Gastrocnemius medialis (tissue), 4 donors: Measurements from ENCODE around the gene GH1. TPM values are rescaled to one million over a fixed set of nuclear protein-coding genes. Genes with fewer than 3 reads are reported as not detected.
A peak's percentile ranks its signal among the peaks of the same experiment; 100 is the strongest.
"Not testable (repeated sequence)": the region's sequence is repeated elsewhere in the genome, so short reads cannot be mapped to it uniquely, and the experiment has no call there.

Source experiments
- ATAC-seq, 2 donors: fragments of 150-250 bp; one replicate each; pipeline ENCODE4 v1.9.1; 2016
- DNase-seq, 2 donors: peaks; one replicate each; pipeline ENCODE4 v3.0.0-alpha.2; 2019
- H3K27ac ChIP-seq, 4 donors: fragments of 200-600 bp; sonication (generic); 1 replicate in 1 of 4; 2 replicates in 3 of 4; pipeline ENCODE4 v1.5.1; 2016 to 2018; ENCODE audit warnings: mild to moderate bottlenecking in 2 of 4, moderate library complexity in 1 of 4
- H3K27me3 ChIP-seq, 3 donors: fragments of 200-600 bp; sonication (generic) in 2 of 3; 1 replicate in 1 of 3; 2 replicates in 2 of 3; pipeline versions ENCODE4 v1.5.1 to v1.6.0; 2016 to 2019; ENCODE audit warnings: mild to moderate bottlenecking in 1 of 3, moderate library complexity in 1 of 3
- H3K36me3 ChIP-seq, 2 donors: fragments of 200-600 bp; sonication (generic) in 1 of 2; one replicate each; pipeline ENCODE4 v1.5.1; 2017 to 2018
- H3K4me1 ChIP-seq, 2 donors: fragments of 200-600 bp; sonication (generic) in 1 of 2; one replicate each; pipeline ENCODE4 v1.5.1; 2016 to 2017; ENCODE audit warnings: mild to moderate bottlenecking in 2 of 2
- H3K4me3 ChIP-seq, 4 donors: fragments of 200-600 bp; sonication (generic) in 3 of 4; 1 replicate in 1 of 4; 2 replicates in 3 of 4; pipeline ENCODE4 v1.5.1; 2016 to 2019; ENCODE audit warnings: mild to moderate bottlenecking in 2 of 4
- H3K9me3 ChIP-seq, 3 donors: fragments of 200-600 bp; sonication (generic) in 2 of 3; 1 replicate in 1 of 3; 2 replicates in 2 of 3; pipeline ENCODE4 v1.5.1; 2016 to 2019
- POLR2A ChIP-seq, 2 donors: fragments of 450-650 bp; IDR thresholded peaks; one replicate each; pipeline ENCODE4 v1.6.1; 2017; ENCODE audit warnings: antibody characterized with exemption in 2 of 2, mild to moderate bottlenecking in 2 of 2, moderate library complexity in 2 of 2
- in situ Hi-C, 4 donors: fragments of 200-750 bp; cut with MboI; loops; one replicate each; pipeline versions ENCODE4 v1.15.0 to v1.8.0; 2017; ENCODE audit warnings: low sequenced_read_pairs in 4 of 4
- intact Hi-C: fragments of 100-400 bp; cut with DNase I; formaldehyde crosslinking; loops from one replicate; pipeline ENCODE4 v1.15.1; 2023; ENCODE audit warnings: low total_unique reads
- total RNA-seq, 4 donors: library from RNA; depleted of rRNA; stranded (reverse); fragments of >200 nt; gene quantifications; one replicate each; pipeline versions ENCODE4 v1.1.0 to v1.2.3, GENCODE V29; 2016
- TF ChIP-seq, protein P1 (sequence below), 5 experiments: fragments of 450-650 bp in 3 of 5; fragments of 200-600 bp in 2 of 5; sonication (generic) in 2 of 5; IDR thresholded peaks in 4 of 5; conservative IDR thresholded peaks in 1 of 5; 1 replicate in 4 of 5; 2 replicates in 1 of 5; pipeline ENCODE4 v1.5.1; 2016 to 2019; ENCODE audit warnings: antibody characterized with exemption in 5 of 5, mild to moderate bottlenecking in 3 of 5, moderate library complexity in 3 of 5

Gene GH1
- total RNA-seq, 4 donors from 2014 or later = not detected

DNA sequence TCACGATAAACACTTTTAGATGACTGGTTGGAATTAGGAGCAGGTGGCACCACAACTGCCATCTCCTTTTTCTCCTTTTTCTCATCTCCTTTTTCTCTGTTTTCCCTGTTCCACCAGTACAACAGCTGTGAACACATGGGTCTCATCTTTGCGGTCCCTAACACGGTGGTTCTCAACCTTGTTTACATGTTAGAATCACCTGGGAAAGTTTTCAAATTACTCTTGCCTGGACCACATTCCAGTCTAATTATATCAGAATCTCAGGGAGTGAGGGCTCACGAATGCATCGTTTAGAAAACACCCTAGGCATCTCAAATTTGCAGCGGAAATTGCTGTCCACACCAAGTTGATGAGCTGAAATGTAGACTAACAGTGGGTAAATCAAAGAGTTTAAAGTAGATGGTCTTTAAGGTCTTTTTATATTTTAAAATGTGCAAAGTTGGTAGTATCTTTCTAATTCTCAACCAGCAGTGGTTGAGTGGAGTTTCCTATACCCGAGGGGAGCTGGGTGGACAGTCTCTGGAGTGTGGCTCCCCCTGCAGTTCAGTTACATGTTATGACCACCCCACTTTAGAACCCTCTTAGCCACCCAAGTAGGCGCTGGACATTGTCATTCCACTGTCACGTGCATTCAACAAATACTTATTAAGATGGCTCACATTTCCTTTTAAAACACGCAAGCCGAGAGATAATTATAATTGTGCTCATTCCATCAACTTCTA is 26.2 kb downstream of the GH1 start:
- TF ChIP-seq, protein P1, sequence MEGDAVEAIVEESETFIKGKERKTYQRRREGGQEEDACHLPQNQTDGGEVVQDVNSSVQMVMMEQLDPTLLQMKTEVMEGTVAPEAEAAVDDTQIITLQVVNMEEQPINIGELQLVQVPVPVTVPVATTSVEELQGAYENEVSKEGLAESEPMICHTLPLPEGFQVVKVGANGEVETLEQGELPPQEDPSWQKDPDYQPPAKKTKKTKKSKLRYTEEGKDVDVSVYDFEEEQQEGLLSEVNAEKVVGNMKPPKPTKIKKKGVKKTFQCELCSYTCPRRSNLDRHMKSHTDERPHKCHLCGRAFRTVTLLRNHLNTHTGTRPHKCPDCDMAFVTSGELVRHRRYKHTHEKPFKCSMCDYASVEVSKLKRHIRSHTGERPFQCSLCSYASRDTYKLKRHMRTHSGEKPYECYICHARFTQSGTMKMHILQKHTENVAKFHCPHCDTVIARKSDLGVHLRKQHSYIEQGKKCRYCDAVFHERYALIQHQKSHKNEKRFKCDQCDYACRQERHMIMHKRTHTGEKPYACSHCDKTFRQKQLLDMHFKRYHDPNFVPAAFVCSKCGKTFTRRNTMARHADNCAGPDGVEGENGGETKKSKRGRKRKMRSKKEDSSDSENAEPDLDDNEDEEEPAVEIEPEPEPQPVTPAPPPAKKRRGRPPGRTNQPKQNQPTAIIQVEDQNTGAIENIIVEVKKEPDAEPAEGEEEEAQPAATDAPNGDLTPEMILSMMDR (IDR thresholded peaks at IDR 0.05 in 4 of 5, conservative IDR thresholded peaks at IDR 0.05 in 1 of 5) = peak in 1 of 5 experiments; percentile 13
- H3K9me3 ChIP-seq, DNase-seq, H3K27ac ChIP-seq, intact Hi-C loops, H3K4me1 ChIP-seq, H3K36me3 ChIP-seq, in situ Hi-C loops, ATAC-seq, H3K4me3 ChIP-seq, H3K27me3 ChIP-seq: not testable (repeated sequence)

DNA sequence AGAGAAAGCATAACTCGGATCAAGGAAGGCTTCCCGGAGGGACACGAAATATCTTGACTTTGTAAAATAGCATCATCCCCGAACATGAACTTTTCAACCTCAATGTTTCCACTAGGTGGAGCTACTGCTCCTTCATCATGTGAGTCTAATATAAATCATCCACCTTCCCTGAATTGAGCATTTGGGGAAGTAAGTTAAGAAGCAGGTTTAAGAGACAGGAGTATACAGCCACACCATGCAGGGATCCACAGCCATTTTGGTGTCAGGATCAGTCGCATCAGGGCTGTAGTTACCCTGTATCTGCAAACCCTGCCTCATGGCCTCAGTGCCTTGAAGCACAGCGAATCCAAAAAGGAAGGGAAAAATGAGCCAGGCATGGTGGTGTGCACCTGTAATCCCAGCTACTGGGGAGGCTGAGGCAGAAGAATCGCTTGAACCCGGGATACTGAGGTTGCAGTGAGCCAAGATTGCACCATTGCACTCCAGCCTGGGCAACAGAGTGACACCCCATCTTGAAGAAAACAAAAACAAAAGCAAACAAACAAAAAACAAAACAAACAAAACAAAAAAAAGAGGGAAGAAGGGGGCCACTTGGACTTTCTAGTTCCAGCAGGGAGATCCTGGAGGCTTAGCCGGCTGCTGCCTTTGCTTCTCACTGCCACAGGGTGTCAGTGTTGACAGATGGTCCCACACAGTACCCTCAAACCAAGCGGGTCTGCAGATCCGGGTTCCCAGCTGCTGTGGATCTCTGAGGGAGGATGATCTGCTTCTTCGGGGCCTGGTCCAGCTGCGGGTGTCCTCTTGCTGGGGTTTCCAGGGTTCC is 29.4 kb downstream of the GH1 start:
- H3K4me3 ChIP-seq, H3K4me1 ChIP-seq, in situ Hi-C loops, DNase-seq, H3K27ac ChIP-seq, H3K9me3 ChIP-seq, H3K36me3 ChIP-seq, H3K27me3 ChIP-seq: not testable (repeated sequence)
- intact Hi-C loops = loop anchor here (2.0 kb wide), 1 partner anchor 26 kb away; no protein-coding TSS in a partner anchor
- TF ChIP-seq, protein P1 (IDR thresholded peaks at IDR 0.05 in 4 of 5, conservative IDR thresholded peaks at IDR 0.05 in 1 of 5) = peak; percentile 1 to 49 (median 23)
- peak; percentile 62 to 65 for ATAC-seq

- H3K36me3 ChIP-seq, H3K9me3 ChIP-seq, H3K27ac ChIP-seq, H3K4me3 ChIP-seq, in situ Hi-C loops, H3K4me1 ChIP-seq, H3K27me3 ChIP-seq, intact Hi-C loops: not testable (repeated sequence)
- ATAC-seq (peak; percentile 29 to 56), DNase-seq (peak in 1 of 2 donors; percentile 31)
Measured at GRCh38 chr17:63885119-63885518, 33.5 kb downstream of the GH1 start.

- H3K27me3 ChIP-seq, H3K9me3 ChIP-seq, H3K4me3 ChIP-seq, intact Hi-C loops, DNase-seq, H3K27ac ChIP-seq, in situ Hi-C loops, ATAC-seq, H3K4me1 ChIP-seq, H3K36me3 ChIP-seq: not testable (repeated sequence)
Measured at GRCh38 chr17:63882626-63883126, 36.0 kb downstream of the GH1 start.

DNA sequence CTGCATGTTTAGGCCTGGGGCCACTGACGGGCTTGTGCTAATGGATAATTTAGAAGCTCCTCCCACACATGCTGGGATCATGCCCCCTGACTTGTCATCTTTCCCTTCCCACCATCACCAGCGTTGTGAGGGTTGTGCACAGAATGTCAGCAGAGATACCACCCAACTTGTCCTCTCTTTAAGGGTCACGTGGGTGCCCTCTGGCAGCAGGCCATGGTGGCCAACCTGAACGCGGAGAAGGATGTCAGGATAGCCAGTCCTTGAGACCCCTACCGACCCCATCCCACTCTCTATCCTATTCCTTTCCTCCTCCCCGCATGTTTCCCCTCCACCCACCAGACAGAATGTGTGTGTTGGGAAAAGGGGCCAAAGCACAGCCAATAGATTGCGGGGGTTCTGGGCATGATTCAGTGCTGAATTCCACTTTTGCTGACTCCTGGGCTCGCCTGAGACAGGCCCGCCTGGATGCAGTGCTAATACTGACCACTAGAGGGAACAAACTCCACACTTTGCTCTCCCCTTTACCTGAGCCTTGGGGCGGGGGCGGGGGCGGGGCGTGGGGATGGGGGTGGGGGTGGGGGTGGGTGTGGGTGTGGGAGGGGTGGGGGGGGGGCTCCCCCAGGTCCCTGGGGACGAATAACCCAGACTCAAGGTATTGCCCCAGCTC is 36.6 kb downstream of the GH1 start, which contains the start of gene GH2:
GH2 (minus strand) TSS at position 10 of the 667 bp plus-strand sequence. CDS start 143 bp downstream, outside the sequence.
- peak in 1 of 2 donors; percentile 20 for DNase-seq
- no peaks in the 10 kb centered on the region for H3K4me1 ChIP-seq
- H3K27me3 ChIP-seq = no peaks in the 10 kb centered on the region
- TF ChIP-seq POLR2A (IDR thresholded peaks at IDR 0.05) = no peak
- TF ChIP-seq, protein P1 (IDR thresholded peaks at IDR 0.05 in 4 of 5, conservative IDR thresholded peaks at IDR 0.05 in 1 of 5) = peak; percentile 17 to 68 (median 55)
- no peaks in the 10 kb centered on the region for H3K9me3 ChIP-seq
- no peak within 1 kb of the TSS for H3K27ac ChIP-seq
- H3K4me3 ChIP-seq = no peak within 1 kb of the TSS
- peak in 1 of 2 donors; percentile 83 for ATAC-seq
- in situ Hi-C loops = no loop called here
- intact Hi-C loops = no loop called here
- no peaks in the 10 kb centered on the region for H3K36me3 ChIP-seq

DNA sequence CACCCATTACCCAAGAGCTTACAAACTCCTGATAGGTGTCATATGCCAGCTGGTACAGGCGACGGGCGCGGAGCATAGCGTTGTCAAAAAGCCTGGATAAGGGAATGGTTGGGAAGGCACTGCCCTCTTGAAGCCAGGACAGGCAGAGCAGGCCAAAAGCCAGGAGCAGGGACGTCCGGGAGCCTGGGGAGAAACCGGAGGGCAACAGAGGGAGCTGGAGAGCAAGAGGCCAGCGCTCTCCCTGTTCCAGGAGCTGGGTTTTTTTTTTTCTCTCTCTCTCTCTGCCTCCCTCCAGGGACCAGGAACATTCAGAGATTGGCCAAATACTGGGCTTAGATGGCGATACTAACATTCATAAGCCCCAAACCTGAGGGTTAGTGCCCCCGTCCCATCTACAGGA is 37.3 kb downstream of the GH1 start:
- ATAC-seq = not testable (repeated sequence)

More for the DNA sequence above, 37.3 kb downstream of the GH1 start:
- DNase-seq = peak in 1 of 2 donors; percentile 18
- in situ Hi-C loops, H3K27ac ChIP-seq, H3K36me3 ChIP-seq, H3K4me1 ChIP-seq, H3K27me3 ChIP-seq, H3K9me3 ChIP-seq, intact Hi-C loops, H3K4me3 ChIP-seq: not testable (repeated sequence)
